Measurements from ENCODE around the gene TBC1D5.
"Not testable (repeated sequence)": the region's sequence is repeated elsewhere in the genome, so short reads cannot be mapped to it uniquely, and the experiment has no call there.

TBC1D5 gene

DNA sequence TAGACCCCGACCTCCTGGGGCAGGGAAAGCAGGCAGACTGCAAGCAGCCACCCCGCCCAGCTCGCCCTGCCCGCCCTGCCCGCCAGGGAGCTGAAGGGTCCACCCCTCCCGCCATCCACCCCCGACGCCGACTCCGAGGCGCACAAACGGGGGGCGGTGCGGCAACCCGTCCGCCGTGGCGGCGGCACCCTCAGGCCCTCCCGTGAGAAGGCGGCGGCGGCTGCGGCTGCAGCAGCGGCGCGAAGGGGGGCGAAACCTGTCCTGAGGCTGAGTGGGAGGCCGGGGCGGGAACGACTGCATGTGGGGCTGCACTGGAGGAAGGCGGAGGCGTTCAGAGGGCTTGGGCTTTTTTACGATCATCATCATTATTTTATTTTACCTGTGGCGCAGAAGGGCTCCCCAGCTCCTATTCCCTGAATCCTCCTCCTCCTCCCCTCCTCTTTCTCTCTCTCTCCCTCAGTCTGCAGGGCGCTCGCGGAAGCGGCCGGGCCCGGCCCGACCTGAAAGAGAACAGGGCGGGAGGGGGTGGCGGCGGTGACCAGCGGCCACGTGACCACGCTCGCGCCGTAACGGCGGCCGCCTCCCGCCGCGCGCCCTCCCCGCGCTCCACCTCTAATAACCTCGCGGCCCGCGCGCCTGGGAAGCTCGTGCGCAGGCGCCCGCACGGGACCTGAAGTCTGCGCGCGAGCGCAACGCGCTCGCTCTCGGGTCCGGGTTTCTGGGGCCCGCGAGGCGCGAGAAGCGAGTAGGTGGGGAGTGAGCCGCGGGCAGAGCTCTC lies at the start of gene TBC1D5:
Gene TBC1D5, minus strand, starts transcription at position 530 of the 778 bp plus-strand sequence. CDS start 234,061 bp downstream, outside the sequence.
- peak; percentile 92 for DNase-seq

DNA sequence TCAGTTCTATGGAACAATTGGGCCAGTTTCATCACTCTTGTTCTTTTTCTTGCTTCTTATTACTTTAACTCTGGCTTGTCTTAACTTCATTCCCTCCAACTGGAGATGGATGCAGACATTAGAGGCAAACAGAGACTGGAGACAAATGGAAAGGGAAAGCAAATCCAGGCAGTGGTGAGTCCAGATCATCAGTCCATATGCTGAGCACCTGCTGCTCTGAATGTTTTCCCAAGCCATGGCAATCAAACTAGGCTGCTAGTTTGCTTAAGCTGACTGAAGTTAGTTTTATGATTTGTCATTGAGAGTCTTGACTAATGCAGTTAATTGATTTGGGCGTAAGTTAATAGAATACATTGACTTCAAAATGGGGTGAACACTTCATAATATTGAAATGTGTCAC lies 41.0 kb upstream of the TBC1D5 start:
- no peak for DNase-seq

DNA sequence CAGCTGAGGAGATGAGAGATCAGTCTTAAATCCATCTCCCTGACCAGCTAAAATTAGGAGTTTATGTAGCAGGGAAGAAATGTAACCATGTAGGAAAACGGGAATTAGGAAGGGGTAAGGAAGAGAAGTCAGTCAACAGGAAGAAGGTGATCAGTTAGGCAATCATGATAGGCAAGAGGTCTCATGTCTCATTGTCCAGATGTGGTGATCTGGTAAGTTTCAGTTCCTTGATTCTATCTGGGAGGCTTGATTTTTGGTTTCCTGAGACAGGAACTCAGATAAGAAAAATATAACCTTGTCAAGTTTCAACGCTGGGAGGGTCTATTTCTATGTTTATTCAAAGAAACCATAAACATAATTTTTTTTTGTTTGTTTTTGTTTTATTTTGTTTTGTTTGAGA lies 40.3 kb upstream of the TBC1D5 start:
- no peak for DNase-seq

DNA sequence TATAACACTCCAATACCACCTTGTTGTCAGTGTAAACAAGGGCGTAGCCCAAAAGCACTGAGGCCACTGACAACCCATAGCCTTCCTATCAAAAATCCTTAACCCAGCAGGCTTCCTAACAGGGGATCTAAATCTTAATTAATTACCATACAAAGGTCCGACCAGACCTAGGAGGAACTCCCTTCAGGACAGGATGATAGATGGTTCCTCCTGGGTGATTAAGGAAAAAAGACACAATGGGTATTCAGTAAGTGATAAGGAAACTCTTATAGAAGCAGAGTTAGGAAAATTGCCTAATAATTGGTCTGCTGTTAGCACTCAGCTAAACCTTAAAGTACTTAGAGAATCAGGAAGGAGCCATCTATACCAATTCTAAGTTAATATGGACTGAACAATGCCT lies 37.9 kb upstream of the TBC1D5 start:
- not testable (repeated sequence) for DNase-seq

GRCh38 chr3:17779304-17780250 lies 37.1 kb upstream of the TBC1D5 start:
- DNase-seq, result not testable (repeated sequence)

DNA sequence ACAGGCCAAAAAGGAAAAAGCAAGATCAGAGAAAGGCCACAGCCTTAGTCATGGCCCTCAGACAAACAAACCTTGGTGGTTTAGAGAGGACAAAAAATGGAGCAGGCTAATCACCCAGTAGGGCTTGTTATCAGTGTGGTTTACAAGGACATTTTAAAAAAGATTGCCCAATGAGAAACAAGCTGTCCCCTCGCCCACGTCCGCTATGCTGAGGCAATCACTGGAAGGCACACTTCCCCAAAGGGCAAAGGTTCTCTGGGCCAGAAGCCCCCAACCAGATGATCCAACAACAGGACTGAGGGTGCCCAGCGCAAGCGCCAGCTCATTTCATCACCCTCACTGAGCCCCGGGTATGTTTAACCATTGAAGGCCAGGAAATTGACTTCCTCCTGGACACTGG lies 34.9 kb upstream of the TBC1D5 start:
- DNase-seq, result not testable (repeated sequence)

DNA sequence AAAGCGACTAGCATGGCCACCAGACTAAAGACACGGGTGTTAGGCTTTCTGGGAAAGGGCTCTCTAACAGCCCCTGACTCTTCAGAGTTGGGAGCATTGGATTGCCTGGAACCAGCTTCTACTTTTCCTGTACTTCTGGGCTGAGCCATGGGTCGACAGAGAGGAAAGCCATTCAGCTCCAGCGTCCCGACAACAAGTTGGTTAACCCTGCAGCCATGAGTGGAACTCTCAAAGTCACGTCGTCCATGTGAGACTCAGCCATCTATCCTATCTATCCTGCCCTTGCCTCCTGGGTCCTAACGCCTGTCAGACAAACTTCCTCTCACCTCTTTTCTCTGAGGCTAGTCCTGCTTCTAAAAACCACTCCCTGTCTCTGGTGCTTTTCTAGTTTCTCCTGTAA lies 32.6 kb upstream of the TBC1D5 start:
- DNase-seq, result no peak

DNA sequence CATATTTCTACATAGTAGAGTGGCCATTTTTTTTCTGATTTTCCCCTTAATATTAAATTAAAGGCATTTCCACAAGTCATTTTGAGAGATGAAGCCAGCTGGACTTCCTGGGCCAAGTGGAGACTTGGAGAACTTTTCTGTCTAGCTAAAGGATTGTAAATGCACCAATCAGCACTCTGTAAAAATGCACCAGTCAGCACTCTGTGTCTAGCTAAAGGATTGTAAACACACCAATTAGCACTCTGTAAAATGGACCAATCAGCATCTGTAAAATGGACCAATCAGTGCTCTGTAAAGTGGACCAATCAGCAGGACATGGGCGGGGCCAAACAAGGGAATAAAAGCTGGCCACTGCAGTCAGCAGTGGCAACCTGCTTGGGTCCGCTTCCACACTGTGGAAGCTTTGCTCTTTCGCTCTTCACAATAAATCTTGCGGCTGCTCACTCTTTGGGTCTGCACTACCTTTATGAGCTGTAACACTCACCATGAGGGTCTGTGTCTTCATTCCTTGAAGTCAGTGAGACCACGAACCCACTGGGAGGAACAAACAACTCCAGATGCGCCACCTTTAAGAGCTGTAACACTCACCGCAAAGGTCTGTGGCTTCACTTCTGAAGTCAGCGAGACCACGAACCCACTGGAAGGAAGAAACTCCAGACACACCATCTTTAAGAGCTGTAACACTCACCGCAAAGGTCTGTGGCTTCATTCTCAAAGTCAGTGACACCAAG lies 31.9 kb upstream of the TBC1D5 start:
- DNase-seq, result not testable (repeated sequence)

DNA sequence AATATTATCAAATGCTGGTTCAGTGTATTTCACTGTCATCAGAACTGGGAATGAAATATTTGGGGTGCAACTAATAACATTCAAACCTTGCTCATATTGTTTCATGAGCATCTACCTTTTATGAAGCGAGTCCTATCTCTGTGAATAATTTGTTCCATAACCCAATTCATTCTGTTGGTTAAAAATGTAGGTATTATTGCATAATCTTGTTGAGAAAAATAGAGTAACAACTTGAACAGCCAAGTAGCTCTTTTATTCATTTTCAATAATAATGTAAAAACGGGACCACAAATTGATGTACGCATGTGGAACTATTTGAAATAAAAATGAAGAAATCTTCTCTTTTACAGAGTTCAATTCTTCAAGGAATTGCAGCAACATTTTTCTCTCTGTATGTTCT lies 30.1 kb upstream of the TBC1D5 start:
- no peak for DNase-seq

- no peak for DNase-seq
Measured at GRCh38 chr3:17771177-17772017, 29.0 kb upstream of the TBC1D5 start.

DNA sequence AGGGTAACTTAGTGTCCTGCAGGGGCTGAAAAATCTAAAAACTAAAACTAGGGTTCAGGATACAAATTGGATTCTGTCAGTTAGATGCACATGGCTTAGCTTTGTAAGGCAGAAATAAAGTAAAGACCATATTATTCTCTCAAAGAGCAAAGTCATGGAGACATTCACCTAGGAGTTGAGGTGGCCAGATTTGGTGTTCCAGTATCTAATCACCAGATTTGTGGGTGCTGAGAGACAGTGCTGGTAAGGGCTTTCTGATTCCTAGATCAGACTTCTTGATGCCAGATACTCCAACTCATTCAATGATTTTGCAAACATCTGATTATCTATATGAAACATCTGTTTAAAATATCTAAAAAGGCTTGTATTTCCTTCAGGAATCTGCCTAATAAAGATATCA lies 28.3 kb upstream of the TBC1D5 start:
- no peak for DNase-seq

DNA sequence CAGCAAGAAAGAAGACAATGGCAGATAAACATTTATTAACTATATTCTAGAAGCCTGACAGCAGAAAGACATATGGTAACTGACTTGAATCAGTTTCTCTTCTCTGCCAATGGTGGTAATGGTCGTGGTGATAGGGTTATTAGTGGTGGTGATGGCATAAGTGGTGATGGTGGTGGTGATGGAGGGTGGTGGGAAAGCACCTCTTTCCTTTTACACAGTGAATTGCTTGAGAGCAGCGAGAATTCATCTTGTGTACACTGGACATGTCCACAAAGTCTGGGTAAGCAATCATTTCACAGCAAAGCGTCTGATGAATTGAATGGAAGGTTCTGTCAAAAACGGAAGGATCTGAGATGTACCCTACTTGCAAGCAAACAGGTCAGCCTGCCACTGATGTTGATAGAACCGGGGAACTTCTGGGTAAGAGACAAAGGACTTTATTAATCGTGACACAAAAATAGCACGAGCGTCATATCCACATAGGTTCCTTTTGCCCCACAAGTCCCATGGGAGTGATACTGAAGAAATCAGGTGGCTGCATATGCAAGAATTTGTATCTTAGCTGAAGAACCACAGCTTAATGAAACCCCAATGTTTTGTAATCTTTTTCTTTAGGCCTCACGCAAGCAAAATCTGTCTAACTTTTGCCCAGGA lies 23.5 kb upstream of the TBC1D5 start:
- DNase-seq, result no peak

- DNase-seq, result no peak
Measured at GRCh38 chr3:17761563-17761962, 19.1 kb upstream of the TBC1D5 start.

- no peak for DNase-seq
Measured at GRCh38 chr3:17759901-17760300, 17.5 kb upstream of the TBC1D5 start.

- DNase-seq, result no peak
Measured at GRCh38 chr3:17755836-17756235, 13.4 kb upstream of the TBC1D5 start.

DNA sequence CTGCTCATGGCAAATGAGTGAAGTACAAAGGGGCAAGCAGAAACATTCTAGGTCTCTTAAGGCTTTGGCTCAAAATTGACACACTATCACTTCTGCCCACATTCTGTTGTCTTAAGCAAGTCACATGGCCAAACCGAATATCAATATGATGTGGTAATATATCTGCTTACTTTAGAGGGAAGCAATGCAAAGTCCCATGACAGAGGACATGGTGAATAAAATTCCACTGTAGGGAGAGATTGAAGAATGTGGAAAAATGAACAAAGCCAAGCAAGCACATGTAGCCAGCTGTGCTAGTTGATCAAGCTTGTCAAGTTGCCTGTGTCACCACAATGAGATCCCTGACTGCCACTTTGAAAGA lies 11.2 kb upstream of the TBC1D5 start:
- DNase-seq, result no peak

- no peak for DNase-seq
Measured at GRCh38 chr3:17752876-17753631, 10.6 kb upstream of the TBC1D5 start.

- DNase-seq, result no peak
Measured at GRCh38 chr3:17752436-17752835, 10.0 kb upstream of the TBC1D5 start.

GRCh38 chr3:17749705-17750293 lies 7.4 kb upstream of the TBC1D5 start:
- DNase-seq, result no peak

GRCh38 chr3:17749281-17749680 lies 6.8 kb upstream of the TBC1D5 start:
- no peak for DNase-seq

- no peak for DNase-seq
Measured at GRCh38 chr3:17747890-17748247, 5.4 kb upstream of the TBC1D5 start.

Measured in NCI-H1048 (cell line).